Fibroblast of peridontal ligament (primary cell): Measurements from ENCODE around the gene PCDHGA7.
"Not testable (repeated sequence)": the region's sequence is repeated elsewhere in the genome, so short reads cannot be mapped to it uniquely, and the experiment has no call there.

Experiments used
- DNase-seq: peaks from one replicate; pipeline ENCODE4 v3.0.0-alpha.2; 2010; ENCODE audit errors: extremely low read depth

Gene PCDHGA7

GRCh38 chr5:141398608-141399007 is 16.1 kb downstream of the PCDHGA7 start:
- DNase-seq, result no peak

DNA sequence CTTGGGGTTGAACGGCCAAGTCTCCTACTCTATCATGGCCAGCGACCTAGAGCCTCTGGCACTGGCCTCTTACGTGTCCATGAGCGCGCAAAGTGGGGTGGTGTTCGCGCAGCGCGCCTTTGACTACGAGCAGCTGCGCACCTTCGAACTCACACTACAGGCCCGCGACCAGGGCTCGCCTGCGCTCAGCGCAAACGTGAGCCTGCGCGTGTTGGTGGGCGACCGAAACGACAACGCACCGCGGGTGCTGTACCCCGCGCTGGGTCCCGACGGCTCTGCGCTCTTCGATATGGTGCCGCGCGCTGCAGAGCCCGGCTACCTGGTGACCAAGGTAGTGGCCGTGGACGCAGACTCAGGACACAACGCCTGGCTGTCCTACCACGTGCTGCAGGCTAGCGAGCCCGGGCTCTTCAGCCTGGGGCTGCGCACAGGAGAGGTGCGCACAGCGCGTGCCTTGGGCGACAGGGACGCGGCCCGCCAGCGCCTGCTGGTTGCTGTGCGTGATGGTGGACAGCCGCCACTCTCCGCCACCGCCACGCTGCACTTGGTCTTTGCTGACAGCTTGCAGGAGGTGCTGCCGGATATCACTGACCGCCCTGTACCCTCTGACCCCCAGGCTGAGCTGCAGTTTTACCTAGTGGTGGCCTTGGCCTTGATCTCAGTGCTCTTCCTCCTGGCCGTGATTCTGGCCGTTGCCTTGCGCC is 17.2 kb downstream of the PCDHGA7 start:
- no peak for DNase-seq

- DNase-seq, result peak; percentile 41
Observed at GRCh38 chr5:141402553-141403243, 20.2 kb downstream of the PCDHGA7 start, which contains the start of gene PCDHGA9. TSS of gene PCDHGA9 (plus strand) at chr5:141402778. CDS start at chr5:141402953, 175 bp downstream.

- no peak for DNase-seq
Observed at GRCh38 chr5:141403387-141403786, 20.8 kb downstream of the PCDHGA7 start.

DNA sequence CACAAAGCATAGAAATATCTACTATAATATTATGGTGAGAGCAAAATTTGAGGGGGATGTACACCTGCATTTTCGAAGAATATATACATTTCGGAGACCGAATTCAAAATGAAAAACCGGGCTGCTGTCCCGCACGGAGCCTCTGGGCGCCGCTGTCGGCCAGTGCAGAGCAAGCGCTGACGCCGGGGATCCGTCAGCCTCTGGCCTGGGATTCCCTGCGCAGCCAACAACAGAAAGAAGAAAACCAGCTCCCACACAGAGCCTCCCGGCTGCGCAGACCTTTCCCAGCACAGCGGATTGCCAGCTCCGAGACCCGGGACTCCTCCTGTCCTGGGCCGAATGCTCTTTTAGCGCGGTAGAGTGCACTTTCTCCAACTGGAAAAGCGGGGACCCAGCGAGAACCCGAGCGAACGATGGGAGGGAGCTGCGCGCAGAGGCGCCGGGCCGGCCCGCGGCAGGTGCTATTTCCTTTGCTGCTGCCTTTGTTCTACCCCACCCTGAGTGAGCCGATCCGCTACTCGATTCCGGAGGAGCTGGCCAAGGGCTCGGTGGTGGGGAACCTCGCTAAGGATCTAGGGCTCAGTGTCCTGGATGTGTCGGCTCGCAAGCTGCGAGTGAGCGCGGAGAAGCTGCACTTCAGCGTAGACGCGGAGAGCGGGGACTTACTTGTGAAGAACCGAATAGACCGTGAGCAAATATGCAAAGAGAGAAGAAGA is 25.4 kb downstream of the PCDHGA7 start, which contains the start of gene PCDHGB6:
TSS of gene PCDHGB6 (plus strand) at position 232 of the 716 bp plus-strand sequence. CDS start at position 414, 182 bp downstream.
- DNase-seq, result peak; percentile 34

GRCh38 chr5:141409598-141410306 is 27.2 kb downstream of the PCDHGA7 start:
- no peak for DNase-seq

DNA sequence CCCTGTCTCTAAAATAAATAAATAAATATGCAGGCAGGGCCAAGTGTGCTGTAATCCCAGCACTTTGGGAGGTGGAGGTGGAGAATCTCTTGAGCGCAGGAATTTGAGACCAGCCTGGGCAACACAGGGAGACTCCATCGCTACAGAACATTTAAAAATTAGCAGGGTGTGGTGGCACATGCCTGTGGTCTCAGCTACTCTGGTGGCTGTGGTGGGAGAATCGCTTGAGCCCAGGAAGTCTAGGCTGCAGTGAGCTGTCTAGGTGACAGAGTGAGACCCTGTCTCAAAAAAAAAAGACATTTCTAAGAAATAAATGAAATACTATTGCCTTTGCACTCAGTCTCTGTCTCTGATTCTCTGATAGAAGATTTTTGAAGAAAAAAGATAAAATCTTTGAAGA is 29.0 kb downstream of the PCDHGA7 start:
- DNase-seq, result no peak

- peak; percentile 84 for DNase-seq
Observed at GRCh38 chr5:141412854-141413539, 30.5 kb downstream of the PCDHGA7 start, which contains the start of gene PCDHGA10. TSS of gene PCDHGA10 (plus strand) at chr5:141412987. CDS start at chr5:141413176, 189 bp downstream.

DNA sequence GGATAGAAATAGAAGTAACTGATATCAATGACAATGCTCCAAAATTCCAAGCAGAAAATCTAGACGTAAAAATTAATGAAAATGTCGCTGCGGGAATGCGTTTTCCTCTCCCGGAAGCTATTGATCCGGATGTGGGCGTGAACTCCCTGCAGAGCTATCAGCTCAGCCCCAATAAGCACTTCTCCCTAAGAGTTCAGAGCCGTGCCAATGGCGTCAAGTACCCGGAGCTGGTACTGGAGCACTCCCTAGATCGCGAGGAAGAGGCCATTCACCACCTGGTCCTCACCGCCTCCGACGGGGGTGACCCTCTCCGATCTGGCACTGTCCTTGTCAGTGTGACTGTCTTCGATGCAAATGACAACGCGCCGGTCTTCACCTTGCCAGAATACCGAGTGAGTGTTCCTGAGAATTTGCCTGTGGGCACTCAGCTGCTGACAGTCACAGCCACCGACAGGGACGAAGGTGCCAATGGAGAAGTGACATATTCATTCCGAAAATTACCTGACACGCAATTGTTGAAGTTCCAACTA is 31.1 kb downstream of the PCDHGA7 start:
- no peak for DNase-seq

GRCh38 chr5:141414548-141415274 is 32.2 kb downstream of the PCDHGA7 start:
- DNase-seq, result not testable (repeated sequence)

DNA sequence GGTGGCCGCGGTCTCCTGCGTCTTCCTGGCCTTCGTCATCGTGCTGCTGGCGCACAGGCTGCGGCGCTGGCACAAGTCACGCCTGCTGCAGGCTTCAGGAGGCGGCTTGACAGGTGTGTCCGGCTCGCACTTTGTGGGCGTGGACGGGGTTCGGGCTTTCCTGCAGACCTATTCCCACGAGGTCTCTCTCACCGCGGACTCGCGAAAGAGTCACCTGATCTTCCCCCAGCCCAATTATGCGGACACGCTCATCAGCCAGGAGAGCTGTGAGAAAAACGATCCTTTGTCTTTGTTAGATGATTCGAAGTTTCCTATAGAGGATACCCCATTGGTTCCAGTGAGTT is 32.7 kb downstream of the PCDHGA7 start:
- DNase-seq, result not testable (repeated sequence)

- DNase-seq, result peak; percentile 76
Observed at GRCh38 chr5:141417494-141418172, 35.1 kb downstream of the PCDHGA7 start, which contains the start of gene PCDHGB7. TSS of gene PCDHGB7 (plus strand) at chr5:141417677. CDS start at chr5:141417860, 183 bp downstream.

GRCh38 chr5:141419074-141419880 is 36.7 kb downstream of the PCDHGA7 start:
- DNase-seq, result no peak

GRCh38 chr5:141420855-141421488 is 38.4 kb downstream of the PCDHGA7 start, which contains the start of gene PCDHGA11:
TSS of gene PCDHGA11 (plus strand) at chr5:141421051. CDS start at chr5:141421228, 177 bp downstream.
- peak; percentile 67 for DNase-seq

GRCh38 chr5:141421489-141421855 is 38.9 kb downstream of the PCDHGA7 start:
- no peak for DNase-seq

DNA sequence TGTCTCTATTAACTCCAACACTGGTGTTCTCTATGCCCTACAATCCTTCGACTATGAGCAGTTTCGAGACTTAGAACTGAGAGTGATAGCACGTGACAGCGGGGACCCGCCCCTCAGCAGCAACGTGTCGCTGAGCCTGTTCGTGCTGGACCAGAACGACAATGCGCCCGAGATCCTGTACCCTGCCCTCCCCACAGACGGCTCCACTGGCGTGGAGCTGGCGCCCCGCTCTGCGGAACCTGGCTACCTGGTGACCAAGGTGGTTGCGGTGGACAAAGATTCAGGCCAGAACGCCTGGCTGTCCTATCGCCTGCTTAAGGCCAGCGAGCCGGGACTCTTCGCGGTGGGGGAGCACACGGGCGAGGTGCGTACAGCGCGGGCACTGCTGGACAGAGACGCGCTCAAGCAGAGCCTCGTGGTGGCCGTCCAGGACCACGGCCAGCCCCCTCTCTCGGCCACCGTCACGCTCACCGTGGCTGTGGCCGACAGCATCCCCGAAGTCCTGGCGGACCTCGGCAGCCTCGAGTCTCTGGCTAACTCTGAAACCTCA is 40.3 kb downstream of the PCDHGA7 start:
- DNase-seq, result no peak

- DNase-seq, result no peak
Observed at GRCh38 chr5:141427783-141428426, 45.4 kb downstream of the PCDHGA7 start.
